Calu3 (cell line): ENCODE measurements around the gene SCRG1. TPM values are rescaled to one million over a fixed set of nuclear protein-coding genes. Genes with fewer than 3 reads are reported as not detected.

Experiments
- BruUV-seq: library from RNA; stranded (reverse); fragments of 400-500 nt; replicated peaks from 2 replicates; lab custom pipeline; 2021; lab: Mats Ljungman, UMichigan
- CTCF ChIA-PET: fragments of 300-600 bp; sonication (Branson Sonifier 250); formaldehyde crosslinking; loops from one replicate; lab custom pipeline; 2022; ENCODE audit warnings: antibody characterized with exemption; lab: Charles Lee
- DNase-seq: peaks from one replicate; pipeline ENCODE4 v3.0.0; 2022
- H3K27ac Mint-ChIP-seq: one replicate; pipeline ENCODE4 v1.8.0; 2022; ENCODE audit warnings: mixed read lengths; ENCODE audit not compliant: unreplicated experiment
- H3K27me3 Mint-ChIP-seq: one replicate; pipeline ENCODE4 v1.8.0; 2022; ENCODE audit warnings: mixed read lengths; ENCODE audit not compliant: unreplicated experiment
- H3K36me3 Mint-ChIP-seq: one replicate; pipeline ENCODE4 v1.8.0; 2022; ENCODE audit warnings: mild to moderate bottlenecking, moderate library complexity, mixed read lengths; ENCODE audit not compliant: insufficient read depth, unreplicated experiment
- H3K4me1 Mint-ChIP-seq: one replicate; pipeline ENCODE4 v1.8.0; 2022; ENCODE audit warnings: mild to moderate bottlenecking, low read depth, mixed read lengths; ENCODE audit not compliant: unreplicated experiment
- H3K4me3 Mint-ChIP-seq: one replicate; pipeline ENCODE4 v1.8.0; 2022; ENCODE audit warnings: mild to moderate bottlenecking, low read depth, moderate library complexity, mixed read lengths; ENCODE audit not compliant: unreplicated experiment
- H3K9me3 Mint-ChIP-seq: one replicate; pipeline ENCODE4 v1.8.0; 2022; ENCODE audit warnings: low read depth, mixed read lengths; ENCODE audit not compliant: unreplicated experiment
- CTCF ChIP-seq: fragments of 200-600 bp; IDR thresholded peaks from one replicate; pipeline ENCODE4 v1.8.0; 2022; ENCODE audit warnings: antibody characterized with exemption; ENCODE audit not compliant: unreplicated experiment
- intact Hi-C: fragments of 100-400 bp; cut with micrococcal nuclease; formaldehyde crosslinking; loops from one replicate; pipeline ENCODE4 v1.10.0; 2022; ENCODE audit not compliant: unreplicated experiment
- total RNA-seq: library from RNA; stranded (reverse); gene quantifications from 2 replicates; pipeline ENCODE4 v1.2.3, GENCODE V29; 2022

The SCRG1 gene
- total RNA-seq, 1 experiment from 2014 or later: not detected

DNA sequence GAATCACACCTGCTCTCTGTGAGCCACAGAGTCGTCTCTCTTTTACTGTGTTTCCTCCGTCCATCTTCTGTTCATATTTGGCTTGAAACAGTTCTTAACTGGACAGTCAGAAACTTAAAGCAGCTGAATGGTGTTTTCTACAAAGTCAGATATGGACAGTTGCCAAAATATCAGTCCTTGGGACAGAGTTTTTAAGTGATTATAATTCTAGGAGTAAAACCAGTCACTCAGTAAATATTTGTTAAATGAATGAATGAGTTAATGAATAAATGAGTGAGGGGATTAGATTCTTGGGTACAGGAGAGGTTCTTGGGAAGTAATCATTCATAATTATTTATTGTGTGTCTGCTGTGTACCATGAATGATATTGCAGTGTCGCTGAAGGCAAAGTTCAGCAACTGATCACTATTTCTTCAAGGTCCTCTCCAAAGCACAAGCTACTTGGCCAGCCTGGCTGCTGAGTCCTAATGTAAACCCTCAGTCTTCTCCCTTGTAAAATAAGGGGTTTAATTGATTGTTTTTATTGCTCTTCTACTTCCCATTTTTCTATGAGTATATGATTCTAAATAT lies 5.5 kb upstream of the SCRG1 start:
- no TSS peak for BruUV-seq
- no peak overlapping the region for H3K4me3 Mint-ChIP-seq
- no peak for TF ChIP-seq CTCF
- no peak overlapping the region for H3K27ac Mint-ChIP-seq
- no peaks in the 10 kb centered on the region for H3K9me3 Mint-ChIP-seq
- H3K4me1 Mint-ChIP-seq: no peaks in the 10 kb centered on the region
- no peaks in the 10 kb centered on the region for H3K36me3 Mint-ChIP-seq
- intact Hi-C loops: no loop called here
- CTCF ChIA-PET: no interaction called here
- no peak for DNase-seq
- H3K27me3 Mint-ChIP-seq: no peaks in the 10 kb centered on the region

DNA sequence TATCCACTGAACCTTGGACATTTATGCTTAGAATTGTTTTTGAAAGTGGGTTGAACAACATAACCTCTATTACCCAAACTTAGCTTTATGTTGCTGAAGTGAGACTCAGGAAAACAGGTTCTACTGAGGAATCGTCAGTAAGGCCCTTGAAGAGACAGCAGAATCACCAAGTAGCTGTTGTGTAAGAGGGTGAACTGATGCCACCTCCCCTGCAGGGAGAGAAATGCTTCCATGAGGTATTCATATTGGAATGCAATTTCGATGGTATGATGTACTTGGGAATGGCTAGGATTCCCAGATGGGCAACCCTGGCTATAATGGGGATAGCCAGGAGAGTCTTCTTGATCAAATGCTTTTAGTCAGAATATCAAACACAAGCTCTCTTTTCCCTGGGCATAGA lies 4.1 kb upstream of the SCRG1 start:
- no peak overlapping the region for H3K4me3 Mint-ChIP-seq
- no peaks in the 10 kb centered on the region for H3K9me3 Mint-ChIP-seq
- CTCF ChIA-PET: no interaction called here
- no peak for TF ChIP-seq CTCF
- H3K36me3 Mint-ChIP-seq: no peaks in the 10 kb centered on the region
- intact Hi-C loops: no loop called here
- no peak overlapping the region for H3K27ac Mint-ChIP-seq
- DNase-seq: no peak
- no peaks in the 10 kb centered on the region for H3K4me1 Mint-ChIP-seq
- BruUV-seq: no TSS peak
- H3K27me3 Mint-ChIP-seq: no peaks in the 10 kb centered on the region

DNA sequence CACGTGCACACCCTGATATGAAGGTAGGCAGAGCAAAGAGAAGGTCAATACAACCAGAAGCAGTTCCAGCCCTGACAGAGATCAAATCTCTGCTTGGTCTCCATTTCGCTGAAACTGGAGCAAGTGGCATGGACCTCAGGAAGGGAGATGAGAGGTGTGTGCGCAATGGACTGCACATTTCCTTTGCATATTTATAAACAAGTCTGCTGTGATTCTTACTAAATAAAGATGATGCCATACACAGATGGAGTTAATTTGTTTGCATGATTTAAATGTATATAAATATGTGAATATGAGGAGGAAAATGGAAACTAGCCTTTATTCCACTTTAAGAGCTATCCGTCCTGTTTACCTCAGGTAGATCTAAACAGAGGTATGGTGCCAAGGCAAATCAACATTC lies 2.1 kb upstream of the SCRG1 start:
- no peaks in the 10 kb centered on the region for H3K9me3 Mint-ChIP-seq
- H3K4me3 Mint-ChIP-seq: no peak overlapping the region
- CTCF ChIA-PET: no interaction called here
- no TSS peak for BruUV-seq
- H3K36me3 Mint-ChIP-seq: no peaks in the 10 kb centered on the region
- H3K4me1 Mint-ChIP-seq: no peaks in the 10 kb centered on the region
- no peaks in the 10 kb centered on the region for H3K27me3 Mint-ChIP-seq
- intact Hi-C loops: no loop called here
- no peak for DNase-seq
- TF ChIP-seq CTCF: no peak
- no peak overlapping the region for H3K27ac Mint-ChIP-seq

GRCh38 chr4:173398220-173398619 lies 696 bp downstream of the SCRG1 start:
- no peaks in the 10 kb centered on the region for H3K9me3 Mint-ChIP-seq
- no peak overlapping the region for H3K4me3 Mint-ChIP-seq
- no peak for DNase-seq
- CTCF ChIA-PET: no interaction called here
- H3K36me3 Mint-ChIP-seq: no peaks in the 10 kb centered on the region
- no peaks in the 10 kb centered on the region for H3K4me1 Mint-ChIP-seq
- H3K27ac Mint-ChIP-seq: no peak overlapping the region
- H3K27me3 Mint-ChIP-seq: no peaks in the 10 kb centered on the region
- intact Hi-C loops: no loop called here
- TF ChIP-seq CTCF: no peak
- no TSS peak for BruUV-seq
